ENCODE measurements around the gene KIF5A.
"Not testable (repeated sequence)": the region's sequence is repeated elsewhere in the genome, so short reads cannot be mapped to it uniquely, and the experiment has no call there.

Gene KIF5A

DNA sequence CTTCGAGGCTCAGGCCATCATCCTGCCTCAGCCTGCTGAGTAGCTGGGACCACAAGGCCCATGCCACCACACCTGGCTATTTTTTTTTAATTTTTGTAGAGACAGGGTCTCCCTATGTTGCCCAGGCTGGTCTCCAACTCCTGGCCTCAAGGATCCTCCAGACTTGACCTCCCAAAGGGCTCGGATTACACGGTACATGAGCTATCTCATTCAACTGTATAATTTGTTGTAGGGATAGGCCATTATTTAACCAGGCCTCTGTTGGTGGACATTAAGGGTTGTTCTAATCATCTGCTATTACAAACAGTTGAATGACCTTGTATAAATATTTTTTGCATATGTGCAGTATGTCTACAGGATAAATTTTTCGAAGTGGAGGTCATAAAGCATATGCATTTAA lies 9.0 kb downstream of the KIF5A start:
- DNase-seq: peak; percentile 14

DNA sequence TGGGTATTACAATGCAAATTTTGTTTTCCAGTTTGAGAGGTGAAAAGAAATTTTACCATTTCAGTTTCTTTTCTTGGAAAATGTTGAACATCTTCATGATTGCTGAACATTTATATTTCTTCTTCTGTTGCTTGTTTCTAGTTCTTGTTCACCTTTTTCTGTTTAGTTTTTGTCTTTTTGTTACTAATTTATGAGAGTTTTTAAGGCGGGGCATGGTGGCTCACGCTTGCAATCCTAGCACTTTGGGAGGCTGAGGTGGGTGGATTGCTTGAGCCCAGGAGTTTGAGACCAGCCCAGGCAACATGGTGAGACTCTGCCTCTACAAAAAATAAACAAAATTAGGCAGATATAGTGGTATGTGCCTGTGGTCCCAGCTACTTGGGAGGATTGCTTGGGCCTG lies 10.7 kb downstream of the KIF5A start:
- no peak for DNase-seq

DNA sequence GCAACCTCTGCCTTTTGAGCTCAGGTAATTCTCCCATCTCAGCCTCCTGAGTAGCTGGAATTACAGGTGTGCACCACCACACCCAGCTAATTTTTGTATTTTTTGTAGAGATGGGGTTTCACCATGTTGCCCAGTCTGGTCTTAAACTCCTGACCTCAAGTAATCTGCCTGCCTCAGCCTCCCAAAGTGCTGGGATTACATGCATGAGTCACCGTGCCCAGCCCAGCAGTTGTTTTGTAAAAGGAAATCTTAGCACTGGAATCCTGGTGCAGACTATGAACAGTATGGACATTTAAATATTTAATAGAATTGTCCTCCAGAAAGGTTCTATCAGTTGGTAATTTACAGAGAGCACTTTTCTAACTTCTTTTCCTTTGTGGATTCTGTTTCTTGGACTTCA lies 11.3 kb downstream of the KIF5A start:
- not testable (repeated sequence) for DNase-seq

DNA sequence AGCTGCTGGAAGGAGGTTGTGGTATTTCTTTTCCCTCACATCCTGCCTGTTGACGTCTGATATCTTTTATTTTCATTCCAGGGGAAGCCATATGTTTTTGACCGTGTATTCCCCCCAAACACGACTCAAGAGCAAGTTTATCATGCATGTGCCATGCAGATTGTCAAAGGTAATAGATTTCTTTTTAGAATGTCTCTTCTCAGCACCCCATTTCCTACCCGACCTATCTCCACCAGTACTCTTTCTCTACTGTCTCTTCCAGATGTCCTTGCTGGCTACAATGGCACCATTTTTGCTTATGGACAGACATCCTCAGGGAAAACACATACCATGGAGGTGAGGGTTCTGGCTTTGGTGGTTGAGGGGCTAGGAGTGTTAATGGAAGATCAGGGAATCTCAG lies 13.5 kb downstream of the KIF5A start:
- peak; percentile 18 for DNase-seq

DNA sequence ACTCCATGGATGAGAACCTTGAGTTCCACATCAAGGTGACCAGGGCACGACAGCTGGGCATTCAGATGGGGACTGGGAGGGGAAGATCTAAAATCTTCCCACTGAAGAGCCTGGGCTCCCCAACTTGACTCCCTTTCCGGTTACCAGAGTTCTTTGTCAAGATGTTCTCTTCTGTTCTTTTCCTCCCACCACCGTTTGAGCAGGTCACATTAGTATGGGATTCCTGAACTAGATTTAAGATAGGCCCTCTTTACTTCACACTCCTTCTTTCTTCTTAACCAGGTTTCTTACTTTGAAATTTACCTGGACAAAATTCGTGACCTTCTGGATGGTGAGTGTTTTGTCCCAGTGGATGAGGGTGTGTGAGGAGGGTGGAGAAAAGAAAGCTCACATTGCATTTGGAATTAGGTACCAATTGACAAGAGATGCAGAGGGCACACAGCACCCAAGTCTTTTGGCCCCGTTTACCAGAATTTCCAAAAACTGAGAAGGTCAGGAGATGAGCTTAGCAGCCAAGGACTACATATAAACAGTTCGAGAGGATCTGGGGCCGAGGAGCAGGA lies 14.4 kb downstream of the KIF5A start:
- no peak for DNase-seq

DNA sequence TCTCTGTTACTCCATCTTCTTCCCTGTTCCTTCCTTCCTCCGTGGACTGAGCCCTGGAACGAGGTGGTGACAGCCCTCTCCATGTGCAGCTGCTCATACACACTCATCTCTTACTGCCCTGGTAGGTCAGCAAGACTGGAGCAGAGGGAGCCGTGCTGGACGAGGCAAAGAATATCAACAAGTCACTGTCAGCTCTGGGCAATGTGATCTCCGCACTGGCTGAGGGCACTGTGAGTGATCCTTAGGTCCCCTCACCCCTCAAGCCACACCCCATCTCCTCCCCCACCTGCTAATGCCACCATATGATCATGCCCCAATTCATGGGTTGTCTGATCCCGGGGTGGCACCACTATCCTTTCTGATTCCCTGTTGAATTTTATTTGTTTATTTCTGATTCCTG lies 19.0 kb downstream of the KIF5A start:
- peak; percentile 49 for DNase-seq

DNA sequence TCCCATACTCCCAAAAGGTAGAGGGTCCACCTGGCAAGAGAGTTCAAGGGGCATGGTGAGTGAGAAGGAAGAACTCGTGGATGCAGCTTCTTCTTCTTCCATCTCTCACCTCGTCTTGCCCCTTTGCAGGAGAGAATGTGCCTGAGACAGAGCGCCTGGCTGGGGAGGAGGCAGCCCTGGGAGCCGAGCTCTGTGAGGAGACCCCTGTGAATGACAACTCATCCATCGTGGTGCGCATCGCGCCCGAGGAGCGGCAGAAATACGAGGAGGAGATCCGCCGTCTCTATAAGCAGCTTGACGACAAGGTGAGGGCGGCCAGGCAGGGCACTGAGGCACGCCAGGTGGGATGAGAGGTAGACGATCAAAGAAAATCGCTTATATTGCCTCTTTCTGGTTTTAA lies 20.0 kb downstream of the KIF5A start:
- DNase-seq: no peak

DNA sequence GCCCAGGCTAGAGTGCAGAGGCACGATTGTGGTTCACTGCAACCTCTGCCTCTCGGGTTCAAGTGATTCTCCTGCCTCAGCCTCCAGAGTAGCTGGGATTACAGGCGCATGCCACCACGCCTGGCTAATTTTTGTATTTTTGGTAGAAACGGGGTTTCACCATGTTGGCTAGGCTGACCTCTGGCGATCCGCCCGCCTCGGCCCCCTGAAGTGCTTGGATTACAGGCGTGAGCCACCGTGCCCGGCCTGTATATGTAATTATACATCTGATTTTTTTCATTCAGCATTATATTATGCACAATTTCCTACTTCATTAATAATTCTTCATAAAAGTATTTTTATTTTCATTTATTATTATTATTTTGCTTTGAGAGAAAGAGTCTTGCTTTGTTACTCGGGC lies 20.6 kb downstream of the KIF5A start:
- DNase-seq: not testable (repeated sequence)

DNA sequence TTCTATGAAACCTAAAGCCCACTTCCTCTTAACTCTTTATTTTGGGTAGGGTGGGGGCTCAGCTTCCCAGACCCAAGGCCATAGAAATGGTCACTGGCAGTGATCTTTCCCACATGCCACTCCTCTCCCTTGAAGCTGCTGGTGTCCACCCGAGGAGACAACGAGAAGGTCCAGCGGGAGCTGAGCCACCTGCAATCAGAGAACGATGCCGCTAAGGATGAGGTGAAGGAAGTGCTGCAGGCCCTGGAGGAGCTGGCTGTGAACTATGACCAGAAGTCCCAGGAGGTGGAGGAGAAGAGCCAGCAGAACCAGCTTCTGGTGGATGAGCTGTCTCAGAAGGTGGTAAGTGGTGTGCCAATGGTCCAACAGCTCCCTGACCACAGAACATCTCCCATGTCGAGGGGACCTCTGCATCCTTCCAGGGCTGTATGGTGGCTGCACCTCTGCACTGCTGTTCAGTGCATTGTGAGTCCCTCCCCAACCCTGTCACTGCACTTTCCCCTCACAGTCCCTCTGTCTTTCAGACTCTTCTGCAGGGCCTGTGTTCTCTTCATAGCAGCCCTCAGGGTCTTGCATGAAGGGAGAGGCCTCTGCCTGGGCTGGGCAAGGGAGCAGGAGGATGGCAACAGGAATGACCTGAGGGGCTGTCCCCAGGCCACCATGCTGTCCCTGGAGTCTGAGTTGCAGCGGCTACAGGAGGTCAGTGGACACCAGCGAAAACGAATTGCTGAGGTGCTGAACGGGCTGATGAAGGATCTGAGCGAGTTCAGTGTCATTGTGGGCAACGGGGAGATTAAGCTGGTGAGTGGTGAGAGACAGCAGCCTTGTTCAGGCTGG lies 22.3 kb downstream of the KIF5A start:
- peak; percentile 52 for DNase-seq

DNA sequence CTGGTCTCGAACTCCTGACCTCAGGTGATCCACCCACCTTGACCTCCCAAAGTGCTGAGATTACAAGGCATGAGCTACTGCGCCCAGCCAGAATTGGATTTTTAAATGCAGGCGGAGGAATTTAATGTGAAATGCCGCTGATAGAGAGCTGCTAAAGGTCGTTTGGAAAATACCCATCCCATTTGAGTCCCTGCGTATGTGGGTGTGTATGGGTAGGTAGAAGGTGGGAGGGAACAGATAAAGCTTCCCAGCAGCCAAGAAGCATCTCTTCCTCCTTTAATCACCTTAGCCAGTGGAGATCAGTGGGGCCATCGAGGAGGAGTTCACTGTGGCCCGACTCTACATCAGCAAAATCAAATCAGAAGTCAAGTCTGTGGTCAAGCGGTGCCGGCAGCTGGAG lies 25.0 kb downstream of the KIF5A start:
- DNase-seq: no peak

DNA sequence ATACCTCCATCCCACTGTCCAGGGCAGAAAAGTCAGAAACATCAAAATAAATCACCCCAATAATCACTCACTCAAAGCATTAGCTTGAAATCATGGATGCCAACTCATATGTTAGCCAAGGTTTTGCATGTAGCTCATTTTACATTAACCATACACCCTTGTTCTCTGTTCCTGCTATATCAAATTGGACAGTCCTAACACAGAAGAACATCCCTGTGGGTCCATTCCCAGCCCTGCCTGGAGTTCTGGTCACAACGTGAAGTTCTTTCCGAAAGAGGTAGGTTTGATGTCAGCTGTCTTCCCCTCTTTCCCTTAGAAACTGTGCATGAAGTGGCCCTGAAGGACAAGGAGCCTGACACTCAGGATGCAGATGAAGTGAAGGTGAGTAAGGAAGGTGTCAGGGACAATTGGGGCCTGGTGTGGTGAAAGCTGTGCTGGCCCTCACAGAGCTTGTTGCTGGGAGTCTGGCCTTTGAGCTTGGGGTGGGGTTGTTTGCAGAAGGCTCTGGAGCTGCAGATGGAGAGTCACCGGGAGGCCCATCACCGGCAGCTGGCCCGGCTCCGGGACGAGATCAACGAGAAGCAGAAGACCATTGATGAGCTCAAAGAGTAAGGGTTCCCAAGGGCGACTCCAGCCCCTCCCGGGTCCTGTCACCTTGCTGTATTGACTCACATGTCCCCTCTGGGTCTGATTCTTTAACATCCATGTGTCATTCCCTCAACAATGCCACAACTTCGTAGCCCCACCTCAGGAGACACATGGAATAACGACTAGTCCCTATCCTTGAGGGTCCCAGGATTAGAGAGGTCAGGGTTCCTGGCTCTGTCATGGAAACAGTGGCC lies 26.1 kb downstream of the KIF5A start:
- DNase-seq: peak; percentile 45

DNA sequence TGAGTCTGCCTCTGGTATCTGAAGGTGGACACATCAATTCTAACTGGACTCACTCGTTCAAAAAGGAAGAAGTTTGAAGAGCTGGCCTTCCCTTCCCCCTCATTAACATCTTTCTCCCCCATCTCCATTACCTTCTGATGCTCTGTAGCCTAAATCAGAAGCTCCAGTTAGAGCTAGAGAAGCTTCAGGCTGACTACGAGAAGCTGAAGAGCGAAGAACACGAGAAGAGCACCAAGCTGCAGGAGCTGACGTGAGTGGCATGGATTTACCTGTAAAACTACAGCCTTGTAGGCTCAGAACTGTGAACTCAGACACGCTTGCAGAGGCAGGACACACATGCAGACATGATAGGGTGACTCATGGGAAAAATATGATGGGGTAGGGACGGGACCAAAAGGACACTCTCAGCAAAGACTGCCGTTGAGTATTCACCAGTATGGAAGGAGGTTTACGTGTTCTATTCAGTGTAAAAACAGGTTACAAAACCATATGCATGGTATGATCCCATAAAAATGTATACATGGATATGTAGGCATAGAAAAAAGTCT lies 26.8 kb downstream of the KIF5A start:
- DNase-seq: no peak

DNA sequence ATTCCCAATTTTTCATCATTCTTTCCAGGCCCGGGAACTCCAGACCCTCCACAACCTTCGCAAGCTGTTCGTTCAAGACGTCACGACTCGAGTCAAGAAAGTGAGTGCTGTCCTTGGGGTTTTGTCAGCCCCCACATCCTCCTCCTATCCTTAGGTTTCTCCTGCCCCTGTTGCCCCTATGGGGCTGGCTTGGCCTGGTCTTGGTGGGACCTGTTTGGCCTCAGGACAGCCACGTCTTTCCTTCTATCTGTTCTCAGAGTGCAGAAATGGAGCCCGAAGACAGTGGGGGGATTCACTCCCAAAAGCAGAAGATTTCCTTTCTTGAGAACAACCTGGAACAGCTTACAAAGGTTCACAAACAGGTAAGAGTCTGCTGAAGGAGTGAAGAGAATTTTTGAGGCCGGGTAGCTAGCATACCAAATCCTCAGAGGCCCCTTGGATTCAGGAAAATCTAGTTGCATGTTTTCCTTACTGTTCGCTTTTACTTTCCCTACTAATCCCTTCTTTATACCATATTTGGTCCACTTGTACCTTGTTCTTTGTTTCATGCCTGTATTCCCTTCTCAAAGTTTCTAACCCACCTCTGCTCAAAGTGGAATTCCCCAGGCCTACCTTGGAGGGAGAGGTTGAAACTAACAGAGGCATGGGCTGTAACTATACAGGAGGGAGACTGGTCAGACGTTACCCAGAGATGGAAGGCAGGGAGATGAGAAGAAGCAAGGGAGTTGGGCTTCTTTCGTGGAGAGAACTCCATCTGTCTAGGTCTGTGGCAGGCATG lies 28.3 kb downstream of the KIF5A start:
- no peak for DNase-seq

DNA sequence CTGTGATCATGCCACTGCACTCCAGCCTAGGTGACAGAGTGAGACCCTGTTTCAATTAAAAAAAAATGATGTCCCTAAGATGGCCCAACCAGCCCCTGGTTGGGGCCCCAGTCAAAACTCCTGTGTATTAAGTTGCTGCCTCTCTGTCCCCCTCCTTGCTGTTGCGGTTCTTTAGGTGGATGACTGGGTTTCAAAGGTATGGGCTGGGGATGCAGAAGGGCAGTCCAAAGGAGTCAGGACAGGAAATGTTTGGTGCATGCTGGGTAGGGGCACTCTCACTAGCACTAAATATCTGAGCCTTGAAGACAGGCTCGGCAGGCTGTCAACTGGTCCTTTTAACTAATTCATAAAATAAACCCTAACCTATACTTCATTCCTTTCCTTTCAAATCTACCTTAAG lies 29.2 kb downstream of the KIF5A start:
- peak; percentile 45 for DNase-seq

DNA sequence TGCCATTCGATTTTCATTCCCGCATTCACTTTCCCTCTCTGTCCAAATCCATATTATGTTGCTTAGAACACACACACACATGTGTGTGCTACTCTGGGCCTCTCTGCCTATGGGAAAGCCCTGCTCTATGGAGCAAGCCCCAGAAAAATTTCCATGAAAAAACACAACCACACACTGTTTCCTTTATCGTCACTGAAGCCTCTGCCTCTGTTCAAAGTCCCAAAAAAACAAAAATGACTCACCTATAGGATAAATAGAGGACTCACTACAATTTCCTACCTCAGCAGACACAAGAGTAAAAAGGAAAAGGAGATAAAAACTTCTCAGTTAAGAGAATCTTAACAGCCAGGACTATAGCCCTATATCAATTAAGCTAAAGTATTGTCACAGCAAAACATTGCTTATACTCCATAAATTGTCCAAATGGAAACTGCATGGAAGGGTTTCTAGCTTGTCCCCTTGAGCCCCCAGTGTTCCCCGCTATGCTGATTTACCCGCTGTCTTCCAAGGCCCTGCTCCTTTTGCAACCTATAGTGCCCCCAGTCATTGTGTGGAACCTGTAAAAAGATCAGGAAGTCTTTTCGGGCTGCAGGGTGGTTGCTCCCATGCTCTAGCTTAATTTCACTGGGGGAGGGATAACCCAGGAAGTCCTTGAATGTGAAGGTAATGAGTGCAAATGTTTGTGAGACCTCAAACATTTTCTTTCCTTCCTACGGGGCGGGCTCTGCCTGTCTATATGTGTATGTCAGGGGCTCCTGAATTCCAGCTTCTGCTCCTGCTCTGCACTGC lies 30.0 kb downstream of the KIF5A start:
- no peak for DNase-seq

DNA sequence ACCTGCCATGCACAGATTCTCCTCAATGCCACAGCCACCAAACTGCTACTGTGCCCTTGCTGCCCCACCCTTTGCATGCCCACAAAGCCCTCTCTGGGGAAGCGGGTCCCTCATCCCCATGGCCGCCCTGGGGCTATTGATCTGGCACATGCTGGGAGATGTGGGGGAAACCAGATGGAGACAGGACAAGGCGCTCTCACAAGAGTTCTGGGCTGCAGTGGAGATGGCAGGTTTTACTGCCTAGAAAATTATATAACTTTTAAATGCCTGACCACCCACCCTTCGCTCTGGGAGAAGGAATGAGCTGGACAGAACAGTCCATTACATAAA lies 30.6 kb downstream of the KIF5A start:
- DNase-seq: no peak

DNA sequence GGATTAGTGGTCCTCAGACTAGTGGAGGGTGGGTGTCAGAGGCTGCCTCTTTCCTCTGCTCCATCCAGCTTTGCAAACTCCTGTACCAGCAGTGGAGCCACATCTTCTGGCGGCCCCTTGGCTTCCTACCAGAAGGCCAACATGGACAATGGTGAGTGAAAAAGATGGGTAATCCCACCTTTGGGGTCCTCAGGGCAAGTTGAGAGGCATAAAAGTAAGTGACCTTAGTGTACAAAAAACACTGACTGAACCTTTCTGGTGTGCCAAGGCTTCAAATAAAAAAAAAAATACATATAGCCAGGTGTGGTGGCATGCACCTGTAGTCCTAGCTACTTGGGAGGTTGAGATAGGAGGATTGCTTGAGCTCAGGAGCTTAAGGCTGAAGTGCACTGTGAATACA lies 32.0 kb downstream of the KIF5A start:
- no peak for DNase-seq

DNA sequence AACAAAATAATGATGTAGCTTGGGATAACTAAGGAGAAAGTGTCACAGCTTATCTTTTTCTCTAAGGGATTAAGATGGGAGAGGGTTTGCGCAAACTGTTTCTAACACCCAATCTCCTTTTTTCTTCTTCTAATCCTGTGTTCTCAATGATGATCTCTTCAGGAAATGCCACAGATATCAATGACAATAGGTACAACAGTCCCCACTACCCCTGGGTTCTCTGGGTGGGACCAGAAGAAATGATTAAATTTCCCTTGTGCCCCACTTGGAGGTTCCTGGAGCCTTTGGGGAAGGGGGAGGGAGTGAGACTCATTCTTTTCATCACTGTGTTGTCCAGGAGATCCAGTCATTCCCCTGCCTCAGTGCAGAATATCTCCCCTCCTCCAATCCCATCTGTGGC lies 32.6 kb downstream of the KIF5A start:
- DNase-seq: no peak

DNA sequence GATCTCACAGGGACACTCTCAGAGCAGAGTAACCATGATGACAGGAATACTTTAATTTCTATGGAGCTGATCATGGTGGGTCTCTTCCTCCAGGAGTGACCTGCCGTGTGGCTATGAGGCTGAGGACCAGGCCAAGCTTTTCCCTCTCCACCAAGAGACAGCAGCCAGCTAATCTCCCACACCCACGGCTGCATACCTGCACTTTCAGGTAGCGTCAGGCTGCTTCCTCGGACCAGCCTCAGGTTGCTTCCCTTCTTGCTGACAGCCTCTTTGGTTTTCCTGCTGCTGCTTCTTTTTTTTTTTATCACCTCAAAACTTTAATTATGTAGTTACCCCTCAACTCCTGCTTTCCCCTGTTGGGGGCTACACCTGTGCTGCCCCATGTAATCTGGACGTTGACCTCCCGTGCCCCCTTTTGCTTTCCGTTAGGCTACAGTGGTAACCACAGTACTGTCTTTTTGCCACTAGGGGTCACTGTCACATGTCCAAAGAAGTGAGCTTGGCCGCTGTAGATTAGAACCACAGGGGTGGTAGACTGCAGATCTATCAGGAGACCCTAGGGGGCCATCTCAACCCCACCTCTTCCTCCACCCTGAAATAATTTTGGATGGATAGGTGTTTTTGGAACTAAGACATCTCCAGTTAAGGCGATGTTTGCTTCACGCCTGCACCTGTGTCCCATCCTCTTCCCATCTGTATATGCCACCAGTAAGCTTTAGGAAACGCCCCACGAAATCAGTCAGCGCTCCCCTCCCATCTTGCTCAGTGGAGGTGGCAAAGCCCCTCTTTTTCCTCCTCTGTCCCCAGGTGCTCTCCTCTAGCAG lies 33.4 kb downstream of the KIF5A start:
- peak; percentile 91 for DNase-seq

DNA sequence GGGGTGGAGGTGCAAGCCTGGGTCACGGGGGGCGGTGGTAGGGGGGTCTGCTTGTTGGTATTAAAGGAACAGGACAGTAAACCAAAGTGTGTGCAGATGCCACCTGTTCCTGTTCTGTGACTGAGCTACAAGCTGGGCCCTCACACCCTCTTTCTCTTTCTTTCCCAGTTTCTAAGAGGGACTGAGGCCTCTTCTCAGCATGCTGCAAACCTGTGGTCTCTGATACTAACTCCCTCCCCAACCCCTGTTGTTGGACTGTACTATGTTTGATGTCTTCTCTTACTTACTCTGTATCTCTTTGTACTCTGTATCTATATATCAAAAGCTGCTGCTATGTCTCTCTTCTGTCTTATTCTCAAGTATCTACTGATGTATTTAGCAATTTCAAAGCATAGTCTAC lies 34.2 kb downstream of the KIF5A start:
- no peak for DNase-seq

DNA sequence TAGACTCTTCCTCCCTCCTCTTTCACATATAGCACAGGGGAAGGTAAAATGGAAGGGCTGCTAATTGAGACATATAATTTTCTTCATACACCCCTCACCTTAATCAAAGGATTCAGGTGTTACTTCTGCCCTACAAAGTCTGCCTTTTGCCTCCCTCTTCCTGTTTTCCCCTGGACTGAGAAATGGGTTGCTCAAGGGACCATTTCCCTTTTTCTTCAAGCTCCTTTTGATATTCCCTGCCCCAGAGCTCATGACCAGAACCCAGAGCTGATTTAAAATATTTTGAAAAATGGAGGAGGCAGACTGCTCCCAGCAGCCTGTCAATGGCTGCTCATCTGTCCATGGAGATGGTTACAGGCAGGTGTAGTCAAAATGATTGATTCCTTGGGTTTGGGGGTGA lies 34.8 kb downstream of the KIF5A start:
- no peak for DNase-seq

All from islet precursor cell (in vitro differentiated cells).